ENCODE measurements around the gene GATA1. TPM values are rescaled to one million over a fixed set of nuclear protein-coding genes. Genes with fewer than 3 reads are reported as not detected.
"Not testable (repeated sequence)": the region's sequence is repeated elsewhere in the genome, so short reads cannot be mapped to it uniquely, and the experiment has no call there.

GATA1 gene
- total RNA-seq, 2 experiments from 2014 or later = not detected

DNA sequence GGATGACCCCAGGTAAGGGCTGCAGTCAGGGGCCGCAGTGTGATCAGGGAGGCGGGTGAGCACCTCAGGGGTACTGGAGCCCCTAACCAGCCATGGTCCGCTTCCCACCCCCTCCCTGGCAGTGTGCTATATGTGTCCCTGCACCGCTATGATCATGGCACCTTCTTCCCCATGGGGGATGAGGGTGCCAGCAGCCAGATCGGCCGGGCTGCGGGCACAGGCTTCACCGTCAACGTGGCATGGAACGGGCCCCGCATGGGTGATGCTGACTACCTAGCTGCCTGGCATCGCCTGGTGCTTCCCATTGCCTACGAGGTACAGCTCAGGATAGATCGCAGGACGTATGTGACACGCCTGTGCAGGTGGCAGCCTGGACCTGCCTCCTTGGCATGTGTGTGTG is 31.7 kb downstream of the GATA1 start:
- no peak overlapping the region for H3K27ac Mint-ChIP-seq
- ChIA-PET POLR2A (no interaction called here), CTCF (no interaction called here)
- H3K4me3 Mint-ChIP-seq = no peak overlapping the region
- H3K36me3 Mint-ChIP-seq (ENCODE audit: low read depth) = peaks cover 17% of the 10 kb centered on the region
- no peaks in the 10 kb centered on the region for H3K9me3 Mint-ChIP-seq (ENCODE audit: low read depth)
- H3K4me1 Mint-ChIP-seq = no peaks in the 10 kb centered on the region
- intact Hi-C loops (cut with DNase I, micrococcal nuclease) = no loop called here
- DNase-seq (no peak), ATAC-seq (no peak)
- no peaks in the 10 kb centered on the region for H3K27me3 Mint-ChIP-seq

DNA sequence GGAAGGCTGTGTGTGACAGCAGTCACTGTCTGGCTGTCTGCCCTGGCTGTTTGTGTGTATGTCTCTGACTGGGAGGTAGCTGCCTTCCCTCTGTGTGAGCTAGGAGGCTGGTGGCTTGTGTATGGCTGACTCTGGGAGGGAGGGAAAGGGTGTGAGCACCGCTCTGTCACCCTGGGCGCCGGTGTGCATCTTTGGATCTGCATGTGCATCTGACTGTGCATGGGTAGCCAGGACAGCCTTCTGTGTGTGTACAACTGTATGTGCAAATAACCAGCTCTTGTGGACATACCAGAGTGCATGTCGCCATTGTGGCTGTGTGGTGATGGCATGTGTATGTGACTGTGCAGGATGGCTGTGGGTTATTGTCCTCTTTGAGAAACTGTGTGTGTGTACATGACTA is 32.5 kb downstream of the GATA1 start:
- intact Hi-C loops (cut with DNase I, micrococcal nuclease) = no loop called here
- Mint-ChIP-seq H3K4me1 (no peaks in the 10 kb centered on the region), H3K4me3 (no peak overlapping the region), H3K9me3 (ENCODE audit: low read depth) (no peaks in the 10 kb centered on the region), H3K36me3 (ENCODE audit: low read depth) (peaks cover 18% of the 10 kb centered on the region), H3K27ac (no peak overlapping the region), H3K27me3 (no peaks in the 10 kb centered on the region)
- DNase-seq (no peak), ATAC-seq (no peak)
- CTCF ChIA-PET = no interaction called here
- POLR2A ChIA-PET = no interaction called here

DNA sequence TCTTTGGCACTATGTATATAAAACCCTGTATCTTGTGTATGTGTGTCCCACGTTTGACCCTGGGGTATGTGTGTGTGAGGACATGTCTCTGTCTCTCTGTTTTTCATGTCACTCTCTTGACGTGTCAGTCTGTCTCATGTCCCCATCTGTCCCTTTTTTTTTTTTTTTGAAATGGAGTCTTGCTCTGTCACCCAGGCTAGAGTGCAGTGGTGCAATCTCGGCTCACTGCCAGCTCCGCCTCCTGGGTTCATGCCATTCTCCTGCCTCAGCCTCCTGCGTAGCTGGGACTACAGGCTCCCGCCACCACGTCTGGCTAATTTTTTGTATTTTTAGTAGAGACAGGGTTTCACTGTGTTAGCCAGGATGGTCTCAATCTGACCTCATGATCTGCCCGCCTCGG is 33.0 kb downstream of the GATA1 start:
- CTCF ChIA-PET; H3K27me3 Mint-ChIP-seq; H3K27ac Mint-ChIP-seq; H3K9me3 Mint-ChIP-seq (ENCODE audit: low read depth); intact Hi-C loops (cut with DNase I, micrococcal nuclease); H3K4me3 Mint-ChIP-seq; DNase-seq; ATAC-seq; H3K4me1 Mint-ChIP-seq; POLR2A ChIA-PET: not testable (repeated sequence)
- H3K36me3 Mint-ChIP-seq (ENCODE audit: low read depth) = peaks cover 17% of the 10 kb centered on the region

DNA sequence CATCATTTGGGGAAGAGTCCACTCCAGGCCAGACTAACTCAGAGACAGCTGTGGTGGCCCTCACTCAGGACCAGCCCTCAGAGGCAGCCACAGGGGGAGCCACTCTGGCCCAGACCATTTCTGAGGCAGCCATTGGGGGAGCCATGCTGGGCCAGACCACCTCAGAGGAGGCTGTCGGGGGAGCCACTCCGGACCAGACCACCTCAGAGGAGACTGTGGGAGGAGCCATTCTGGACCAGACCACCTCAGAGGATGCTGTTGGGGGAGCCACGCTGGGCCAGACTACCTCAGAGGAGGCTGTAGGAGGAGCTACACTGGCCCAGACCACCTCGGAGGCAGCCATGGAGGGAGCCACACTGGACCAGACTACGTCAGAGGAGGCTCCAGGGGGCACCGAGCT is 36.7 kb downstream of the GATA1 start:
- Mint-ChIP-seq H3K36me3 (ENCODE audit: low read depth) (peaks cover 32% of the 10 kb centered on the region), H3K27ac (no peak overlapping the region), H3K9me3 (ENCODE audit: low read depth) (no peaks in the 10 kb centered on the region), H3K4me1 (peaks cover 3% of the 10 kb centered on the region), H3K4me3 (no peak overlapping the region), H3K27me3 (peaks cover 10% of the 10 kb centered on the region)
- CTCF ChIA-PET = interaction anchor here (0.6 kb wide), 1 partner anchor 174 kb away, joined by 3 read pairs; no protein-coding TSS in a partner anchor
- ATAC-seq (no peak), DNase-seq (no peak)
- POLR2A ChIA-PET = no interaction called here
- intact Hi-C loops (cut with DNase I, micrococcal nuclease) = no loop called here

DNA sequence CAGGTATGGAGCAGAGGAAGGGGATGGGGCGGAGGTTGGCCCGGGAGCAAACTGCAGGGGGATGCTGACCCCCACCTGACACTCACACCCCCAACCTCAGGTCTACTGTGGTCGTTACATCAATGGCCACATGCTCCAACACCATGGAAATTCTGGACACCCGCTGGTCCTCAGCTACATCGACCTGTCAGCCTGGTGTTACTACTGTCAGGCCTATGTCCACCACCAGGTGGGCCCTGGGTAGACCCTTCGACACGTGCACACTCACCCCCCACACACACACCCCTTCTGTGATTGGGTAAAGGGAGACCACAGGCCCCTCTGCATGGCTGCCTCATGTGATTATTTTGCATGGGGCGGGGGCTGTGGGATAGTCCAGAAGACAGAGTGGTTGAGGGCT is 37.7 kb downstream of the GATA1 start:
- Mint-ChIP-seq H3K36me3 (ENCODE audit: low read depth) (peaks cover 29% of the 10 kb centered on the region), H3K9me3 (ENCODE audit: low read depth) (no peaks in the 10 kb centered on the region), H3K27ac (no peak overlapping the region), H3K4me3 (no peak overlapping the region), H3K4me1 (peaks cover 3% of the 10 kb centered on the region), H3K27me3 (peaks cover 12% of the 10 kb centered on the region)
- DNase-seq (no peak), ATAC-seq (no peak)
- ChIA-PET CTCF (no interaction called here), POLR2A (no interaction called here)
- intact Hi-C loops (cut with DNase I, micrococcal nuclease) = no loop called here

DNA sequence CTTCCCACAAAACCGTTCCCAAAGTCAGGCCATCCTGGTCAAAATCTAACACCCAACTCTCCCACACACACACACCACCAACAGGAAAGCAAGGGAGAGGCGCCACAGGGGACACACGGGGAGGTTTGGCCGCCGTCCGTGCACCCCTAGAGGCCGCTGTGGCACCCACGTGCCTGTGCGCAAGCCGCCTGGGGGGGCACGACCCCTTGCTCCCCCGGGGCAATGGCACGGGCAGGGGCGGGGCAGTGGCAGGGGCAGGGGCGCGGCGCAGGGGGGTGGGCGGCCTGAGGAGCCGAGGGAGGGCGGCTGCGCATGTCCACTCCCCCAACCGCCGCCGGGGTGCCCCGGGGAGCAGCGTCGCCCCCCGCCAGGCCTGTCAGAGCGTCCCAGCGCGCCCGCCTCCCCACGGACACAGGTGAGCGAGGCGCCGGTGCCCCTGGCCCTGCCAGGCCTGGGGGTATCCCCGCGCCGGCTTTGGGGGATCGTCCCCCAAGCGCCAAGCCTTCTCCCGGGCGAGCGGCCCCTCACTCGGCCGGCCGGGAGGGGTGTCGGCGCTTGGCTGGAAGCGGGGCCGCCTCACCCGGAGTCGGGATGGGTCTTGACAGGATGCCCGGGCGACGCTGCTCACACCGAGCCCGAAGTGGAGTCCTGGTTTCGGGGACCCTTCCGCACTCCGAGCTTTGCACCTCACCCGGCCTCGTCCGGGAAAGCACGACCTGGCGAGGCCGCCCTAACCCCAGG is 39.9 kb downstream of the GATA1 start, which contains the start of gene ERAS:
TSS of gene ERAS (plus strand) at position 379 of the 741 bp plus-strand sequence. CDS start 2,611 bp downstream, outside the sequence.
- CTCF ChIA-PET = interaction anchor here (0.8 kb wide), 1 partner anchor 27 kb away, joined by 4 read pairs; no protein-coding TSS in a partner anchor
- DNase-seq (peak; percentile 28), ATAC-seq (peak; percentile 66)
- Mint-ChIP-seq H3K27me3 (peaks cover 21% of the 10 kb centered on the region), H3K27ac (no peak within 1 kb of the TSS), H3K36me3 (ENCODE audit: low read depth) (peaks cover 25% of the 10 kb centered on the region), H3K9me3 (ENCODE audit: low read depth) (no peaks in the 10 kb centered on the region), H3K4me3 (no peak within 1 kb of the TSS), H3K4me1 (peaks cover 3% of the 10 kb centered on the region)
- intact Hi-C loops (cut with DNase I, micrococcal nuclease) = no loop called here
- POLR2A ChIA-PET = no interaction called here

DNA sequence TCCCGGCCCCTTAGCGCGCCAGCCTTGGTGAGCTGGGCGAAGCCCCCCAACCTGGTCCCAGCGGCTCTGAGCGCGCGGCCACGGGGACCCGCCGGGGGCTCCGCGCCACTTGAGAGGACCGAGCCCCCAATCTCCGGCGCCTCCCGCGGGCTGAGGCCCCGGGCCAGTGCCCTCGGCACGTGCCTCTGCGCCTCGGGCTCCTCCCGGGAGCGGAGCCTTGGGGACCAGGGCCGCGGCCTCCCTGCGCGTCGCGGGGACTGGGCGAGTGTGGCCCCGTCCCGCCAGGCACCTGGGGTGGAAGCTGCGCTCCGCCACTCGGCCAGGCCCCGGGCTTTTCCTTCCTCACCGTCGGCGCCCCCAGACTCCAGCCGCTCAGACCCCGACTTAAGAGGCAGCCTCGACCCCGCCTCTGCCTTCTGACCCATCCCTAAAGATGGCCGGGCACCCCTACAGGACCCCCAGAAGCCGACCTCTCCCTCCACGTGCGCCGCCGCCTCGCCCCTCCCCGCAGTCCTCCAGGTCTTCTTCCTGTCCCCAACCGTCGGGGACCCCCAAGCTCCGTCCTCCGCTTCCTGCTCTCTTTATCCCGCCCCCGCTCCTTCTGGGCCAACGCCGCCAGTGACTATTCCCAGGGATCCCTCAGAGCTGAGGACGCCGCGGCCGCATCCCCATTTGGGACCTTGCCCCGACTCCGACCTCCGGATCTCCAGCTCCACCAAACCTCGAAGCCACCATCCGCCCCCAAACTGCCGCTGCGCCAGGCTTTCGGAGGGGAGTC is 40.7 kb downstream of the GATA1 start:
- POLR2A ChIA-PET = interaction anchor here (0.6 kb wide), 1 partner anchor 94 kb away, joined by 4 read pairs; no protein-coding TSS in a partner anchor
- ATAC-seq = no peak
- no peak overlapping the region for H3K27ac Mint-ChIP-seq

DNA sequence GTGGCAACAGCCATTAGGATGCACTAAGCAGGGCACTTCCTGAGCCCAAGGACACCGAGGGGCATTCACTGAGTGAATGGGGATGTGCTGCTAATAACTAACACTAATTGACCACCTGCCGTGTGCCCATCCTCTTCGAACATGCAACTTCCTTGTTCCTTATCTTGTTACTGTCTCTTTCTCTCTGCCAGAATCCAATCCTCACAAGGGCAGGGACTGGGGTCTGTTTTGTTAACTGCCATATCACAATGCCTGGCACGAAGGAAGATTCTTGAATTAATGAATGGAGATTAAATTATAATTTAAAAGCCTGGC is 41.2 kb downstream of the GATA1 start:
- POLR2A ChIA-PET = interaction anchor here (0.6 kb wide), 1 partner anchor 95 kb away, joined by 4 read pairs; no protein-coding TSS in a partner anchor
- peaks cover 25% of the 10 kb centered on the region for H3K27me3 Mint-ChIP-seq
- no peaks in the 10 kb centered on the region for H3K9me3 Mint-ChIP-seq (ENCODE audit: low read depth)
- peaks cover 21% of the 10 kb centered on the region for H3K36me3 Mint-ChIP-seq (ENCODE audit: low read depth)
- ATAC-seq (no peak), DNase-seq (no peak)
- H3K4me1 Mint-ChIP-seq = peaks cover 3% of the 10 kb centered on the region
- CTCF ChIA-PET = no interaction called here
- H3K27ac Mint-ChIP-seq = no peak overlapping the region
- intact Hi-C loops (cut with DNase I, micrococcal nuclease) = no loop called here
- H3K4me3 Mint-ChIP-seq = no peak overlapping the region

More for the DNA sequence above, 40.7 kb downstream of the GATA1 start:
- CTCF ChIA-PET = interaction anchor here (0.8 kb wide), 1 partner anchor 27 kb away, joined by 4 read pairs; no protein-coding TSS in a partner anchor
- H3K9me3 Mint-ChIP-seq (ENCODE audit: low read depth) = no peaks in the 10 kb centered on the region
- DNase-seq = no peak
- H3K4me3 Mint-ChIP-seq = no peak overlapping the region
- intact Hi-C loops (cut with DNase I, micrococcal nuclease) = no loop called here
- peaks cover 3% of the 10 kb centered on the region for H3K4me1 Mint-ChIP-seq
- H3K27me3 Mint-ChIP-seq = peaks cover 21% of the 10 kb centered on the region
- peaks cover 24% of the 10 kb centered on the region for H3K36me3 Mint-ChIP-seq (ENCODE audit: low read depth)

DNA sequence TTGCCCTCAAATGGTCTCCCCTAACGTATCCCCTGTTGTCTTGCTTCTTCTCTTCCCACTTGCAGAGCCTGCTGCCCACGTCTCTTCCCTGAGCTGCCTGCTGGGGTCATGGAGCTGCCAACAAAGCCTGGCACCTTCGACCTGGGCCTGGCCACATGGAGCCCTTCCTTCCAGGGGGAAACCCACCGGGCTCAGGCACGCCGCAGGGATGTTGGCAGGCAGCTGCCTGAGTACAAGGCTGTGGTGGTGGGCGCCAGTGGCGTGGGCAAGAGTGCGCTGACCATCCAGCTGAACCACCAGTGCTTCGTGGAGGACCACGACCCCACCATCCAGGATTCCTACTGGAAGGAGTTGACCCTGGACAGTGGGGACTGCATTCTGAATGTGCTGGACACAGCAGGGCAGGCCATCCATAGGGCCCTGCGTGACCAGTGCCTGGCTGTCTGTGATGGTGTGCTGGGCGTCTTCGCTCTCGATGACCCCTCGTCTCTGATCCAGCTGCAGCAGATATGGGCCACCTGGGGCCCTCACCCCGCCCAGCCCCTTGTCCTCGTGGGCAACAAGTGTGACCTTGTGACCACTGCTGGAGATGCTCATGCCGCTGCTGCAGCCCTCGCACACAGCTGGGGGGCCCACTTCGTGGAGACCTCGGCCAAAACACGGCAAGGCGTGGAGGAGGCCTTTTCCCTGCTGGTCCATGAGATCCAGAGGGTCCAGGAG is 42.8 kb downstream of the GATA1 start:
- intact Hi-C loops (cut with DNase I, micrococcal nuclease) = no loop called here
- no peak overlapping the region for H3K4me3 Mint-ChIP-seq
- ATAC-seq (no peak), DNase-seq (no peak)
- H3K9me3 Mint-ChIP-seq (ENCODE audit: low read depth) = no peaks in the 10 kb centered on the region
- POLR2A ChIA-PET = no interaction called here
- CTCF ChIA-PET = interaction anchor here (0.8 kb wide), 1 partner anchor 12 kb away, joined by 4 read pairs; no protein-coding TSS in a partner anchor
- H3K36me3 Mint-ChIP-seq (ENCODE audit: low read depth) = peaks cover 16% of the 10 kb centered on the region
- H3K27ac Mint-ChIP-seq = no peak overlapping the region
- peaks cover 8% of the 10 kb centered on the region for H3K4me1 Mint-ChIP-seq
- peaks cover 35% of the 10 kb centered on the region for H3K27me3 Mint-ChIP-seq

DNA sequence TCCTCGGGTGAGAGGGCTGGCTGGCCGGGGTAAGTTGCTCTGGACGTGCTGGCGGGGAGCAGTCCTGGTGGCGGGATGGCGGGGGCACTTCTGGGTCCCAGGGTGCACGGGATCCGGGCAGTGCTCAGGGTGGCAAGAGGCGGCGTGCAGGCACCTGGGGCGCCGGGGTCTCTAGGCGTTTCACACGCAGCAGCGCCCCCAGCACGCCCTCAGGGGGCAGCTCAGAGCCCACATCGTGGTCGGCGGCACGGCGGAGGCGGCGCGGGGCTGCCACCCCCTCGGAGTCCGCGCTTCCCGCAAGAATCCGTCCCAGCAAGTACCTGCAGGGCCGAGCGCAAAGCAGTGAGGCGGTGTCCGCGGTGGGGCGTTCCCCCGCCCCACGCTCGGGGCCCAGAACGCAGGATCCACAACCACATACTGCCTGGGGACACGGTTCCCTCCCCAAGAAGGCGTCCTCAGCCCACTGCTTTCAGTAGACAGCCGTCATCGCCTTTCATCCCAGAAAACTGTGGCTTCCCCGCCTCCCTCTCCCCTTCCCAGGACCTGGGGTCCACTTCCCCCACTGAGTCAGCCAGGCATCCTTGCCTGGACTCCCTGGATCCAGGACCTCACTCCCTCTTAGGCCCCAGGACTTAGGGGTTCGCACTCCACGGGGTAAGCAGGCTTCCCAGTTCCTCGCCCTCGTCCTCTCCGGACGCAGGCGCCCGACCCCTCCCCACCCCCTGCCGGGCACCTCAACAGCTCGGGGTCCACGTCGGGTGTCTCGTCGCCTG is 44.9 kb downstream of the GATA1 start:
- ATAC-seq (no peak), DNase-seq (no peak)
- Mint-ChIP-seq H3K4me1 (peaks cover 15% of the 10 kb centered on the region), H3K36me3 (ENCODE audit: low read depth) (peaks cover 5% of the 10 kb centered on the region), H3K27ac (no peak overlapping the region), H3K9me3 (ENCODE audit: low read depth) (no peaks in the 10 kb centered on the region), H3K4me3 (no peak overlapping the region), H3K27me3 (peaks cover 40% of the 10 kb centered on the region)
- ChIA-PET CTCF (no interaction called here), POLR2A (no interaction called here)
- intact Hi-C loops (cut with DNase I, micrococcal nuclease) = no loop called here

DNA sequence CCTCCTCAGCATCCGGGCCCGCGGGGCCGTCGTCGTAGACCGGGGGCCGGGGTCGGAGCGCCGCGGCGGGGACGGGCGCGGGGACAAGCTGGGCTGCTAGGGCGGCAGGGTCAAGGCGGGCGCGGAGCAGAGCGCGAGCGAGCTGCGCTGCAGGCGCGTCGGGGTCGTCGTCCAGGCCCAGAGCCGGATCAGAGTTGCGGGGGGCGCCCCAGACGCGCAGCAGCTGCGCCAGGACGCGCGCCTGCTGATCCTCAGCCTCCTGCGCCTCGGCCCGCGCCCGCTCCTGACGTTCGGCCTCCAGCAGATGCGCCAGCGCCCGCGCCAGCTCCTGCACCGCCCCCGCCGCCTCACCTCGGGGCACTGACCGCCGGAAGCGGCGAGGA is 45.5 kb downstream of the GATA1 start:
- H3K36me3 Mint-ChIP-seq (ENCODE audit: low read depth) = peaks cover 5% of the 10 kb centered on the region
- no peak overlapping the region for H3K27ac Mint-ChIP-seq
- CTCF ChIA-PET = no interaction called here
- intact Hi-C loops (cut with DNase I, micrococcal nuclease) = no loop called here
- POLR2A ChIA-PET = no interaction called here
- ATAC-seq (no peak), DNase-seq (no peak)
- peaks cover 42% of the 10 kb centered on the region for H3K27me3 Mint-ChIP-seq
- no peaks in the 10 kb centered on the region for H3K9me3 Mint-ChIP-seq (ENCODE audit: low read depth)
- peaks cover 15% of the 10 kb centered on the region for H3K4me1 Mint-ChIP-seq
- no peak overlapping the region for H3K4me3 Mint-ChIP-seq
